Lower leg skin (tissue), 3 donors: Measurements from ENCODE around the gene FCF1.

Experiments used
- POLR2A ChIP-seq, 2 donors: fragments of 450-650 bp; IDR thresholded peaks; one replicate each; pipeline ENCODE4 v1.6.1; 2016 to 2017; ENCODE audit warnings: antibody characterized with exemption in 2 of 2, mild to moderate bottlenecking in 1 of 2, moderate library complexity in 1 of 2
- TF ChIP-seq, protein P1 (sequence below), 3 donors: fragments of 450-650 bp; IDR thresholded peaks; one replicate each; pipeline ENCODE4 v1.5.1; 2016; ENCODE audit warnings: antibody characterized with exemption in 3 of 3, mild to moderate bottlenecking in 3 of 3, moderate library complexity in 2 of 3

DNA sequence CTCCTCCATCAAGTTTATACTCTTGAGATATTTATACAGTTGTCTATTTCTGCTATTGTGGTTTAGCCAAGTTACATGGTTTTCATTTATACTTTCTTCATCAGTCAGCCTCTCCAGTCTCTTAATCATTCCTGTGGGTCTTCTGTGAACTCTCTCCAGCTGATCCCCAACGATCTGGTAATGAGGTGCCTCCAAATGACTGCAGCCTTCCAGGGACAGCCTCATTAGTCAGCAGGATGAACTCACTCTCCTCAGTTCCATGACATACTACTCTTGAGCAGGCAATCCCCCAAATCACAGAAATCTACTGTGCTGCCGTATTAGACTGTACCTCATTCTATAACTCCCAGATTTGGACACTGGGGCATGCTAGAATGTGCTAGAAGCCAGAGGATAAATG, 15.4 kb upstream of the FCF1 start:
- TF ChIP-seq POLR2A (IDR thresholded peaks at IDR 0.05) = no peak
- TF ChIP-seq, protein P1, sequence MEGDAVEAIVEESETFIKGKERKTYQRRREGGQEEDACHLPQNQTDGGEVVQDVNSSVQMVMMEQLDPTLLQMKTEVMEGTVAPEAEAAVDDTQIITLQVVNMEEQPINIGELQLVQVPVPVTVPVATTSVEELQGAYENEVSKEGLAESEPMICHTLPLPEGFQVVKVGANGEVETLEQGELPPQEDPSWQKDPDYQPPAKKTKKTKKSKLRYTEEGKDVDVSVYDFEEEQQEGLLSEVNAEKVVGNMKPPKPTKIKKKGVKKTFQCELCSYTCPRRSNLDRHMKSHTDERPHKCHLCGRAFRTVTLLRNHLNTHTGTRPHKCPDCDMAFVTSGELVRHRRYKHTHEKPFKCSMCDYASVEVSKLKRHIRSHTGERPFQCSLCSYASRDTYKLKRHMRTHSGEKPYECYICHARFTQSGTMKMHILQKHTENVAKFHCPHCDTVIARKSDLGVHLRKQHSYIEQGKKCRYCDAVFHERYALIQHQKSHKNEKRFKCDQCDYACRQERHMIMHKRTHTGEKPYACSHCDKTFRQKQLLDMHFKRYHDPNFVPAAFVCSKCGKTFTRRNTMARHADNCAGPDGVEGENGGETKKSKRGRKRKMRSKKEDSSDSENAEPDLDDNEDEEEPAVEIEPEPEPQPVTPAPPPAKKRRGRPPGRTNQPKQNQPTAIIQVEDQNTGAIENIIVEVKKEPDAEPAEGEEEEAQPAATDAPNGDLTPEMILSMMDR (IDR thresholded peaks at IDR 0.05) = no peak
